Spleen (tissue), 7 donors: Measurements from ENCODE around the gene SKAP2.

Experiments
- CTCF ChIP-seq, 11 experiments: fragments of 200-600 bp in 7 of 11; fragments of 450-650 bp in 4 of 11; sonication (generic) in 4 of 11; IDR thresholded peaks in 8 of 11; conservative IDR thresholded peaks in 3 of 11; 1 replicate in 7 of 11; 2 replicates in 4 of 11; pipeline versions ENCODE4 v1.4.0 to v1.8.0; 2016 to 2021; ENCODE audit warnings: antibody characterized with exemption in 11 of 11, inconsistent platforms in 4 of 11, mild to moderate bottlenecking in 1 of 11
- POLR2AphosphoS5 ChIP-seq, 3 donors: sonication (generic); formaldehyde crosslinking; IDR thresholded peaks; one replicate each; pipeline ENCODE4 v1.5.1; 2017; ENCODE audit warnings: antibody characterized with exemption in 3 of 3
- donor health status: DM: no; HTN: no; CAD: no; lungs with moderate emphysema.
- donor health status: DM: no; HTN: no; CAD: no.
- donor health status: DM: no; HTN: no; CAD: no.

GRCh38 chr7:26912338-26912737, 47.9 kb upstream of the SKAP2 start:
- TF ChIP-seq CTCF (IDR thresholded peaks at IDR 0.05 in 8 of 11, conservative IDR thresholded peaks at IDR 0.05 in 3 of 11) (no peak), POLR2AphosphoS5 (IDR thresholded peaks at IDR 0.05) (no peak)
